GM23338 (cell line): ENCODE results near the gene PDSS2.

ENCODE experiments used
- CTCF ChIP-seq, 2 experiments: fragments of 200-600 bp in 1 of 2; sonication (generic) in 1 of 2; conservative IDR thresholded peaks; 2 replicates each; pipeline versions ENCODE4 v1.5.1 to v1.6.1; 2016 to 2017; ENCODE audit warnings: antibody characterized with exemption in 2 of 2, low read depth in 2 of 2, mild to moderate bottlenecking in 2 of 2, moderate library complexity in 1 of 2
- ETS1 ChIP-seq: IDR thresholded peaks from 2 replicates; pipeline ENCODE4 v1.6.1; 2016; ENCODE audit warnings: antibody characterized with exemption
- EZH2 ChIP-seq: fragments of 200-600 bp; sonication (generic); IDR thresholded peaks from one replicate; pipeline ENCODE4 v1.8.0; 2017; ENCODE audit warnings: antibody characterized with exemption, mild to moderate bottlenecking, low read depth; ENCODE audit not compliant: unreplicated experiment
- EZH2phosphoT487 ChIP-seq: fragments of 200-600 bp; sonication (generic); IDR thresholded peaks from one replicate; pipeline ENCODE4 v1.8.1; 2018; ENCODE audit warnings: antibody characterized with exemption; ENCODE audit not compliant: unreplicated experiment
- POLR2AphosphoS5 ChIP-seq: IDR thresholded peaks from 2 replicates; pipeline ENCODE4 v1.6.1; 2016; ENCODE audit warnings: antibody characterized with exemption, low read depth
- REST ChIP-seq: IDR thresholded peaks from one replicate; pipeline ENCODE4 v1.6.1; 2018; ENCODE audit warnings: antibody characterized with exemption; ENCODE audit not compliant: unreplicated experiment
- ZNF114 ChIP-seq: fragments of 250-450 bp; sonication (Bioruptor Pico); IDR thresholded peaks from 2 replicates; pipeline ENCODE4 v1.5.0; 2020; ENCODE audit warnings: mild to moderate bottlenecking, moderate library complexity
- ZNF462 ChIP-seq: fragments of 250-450 bp; sonication (Bioruptor Pico); IDR thresholded peaks from 2 replicates; pipeline ENCODE4 v1.5.0; 2020; ENCODE audit warnings: mild to moderate bottlenecking, moderate library complexity

GRCh38 chr6:107458672-107459282, 587 bp downstream of the PDSS2 start:
- TF ChIP-seq EZH2 (no peak), CTCF (conservative IDR thresholded peaks at IDR 0.05; ENCODE audit: low read depth in 2 of 2) (no peak), REST (no peak), EZH2phosphoT487 (no peak), POLR2AphosphoS5 (no peak), ETS1 (no peak), ZNF114 (CRISPR knock-in tag) (no peak), ZNF462 (CRISPR knock-in tag) (no peak)
